ENCODE measurements around the gene RAPGEF2. TPM values are rescaled to one million over a fixed set of nuclear protein-coding genes. Genes with fewer than 3 reads are reported as not detected.

The RAPGEF2 gene
- total and polyA plus RNA-seq, 2 donors (not counting 3 experiments of a cell fraction or from before 2014, with no cell fraction given): 28.7 to 55.2 TPM

DNA sequence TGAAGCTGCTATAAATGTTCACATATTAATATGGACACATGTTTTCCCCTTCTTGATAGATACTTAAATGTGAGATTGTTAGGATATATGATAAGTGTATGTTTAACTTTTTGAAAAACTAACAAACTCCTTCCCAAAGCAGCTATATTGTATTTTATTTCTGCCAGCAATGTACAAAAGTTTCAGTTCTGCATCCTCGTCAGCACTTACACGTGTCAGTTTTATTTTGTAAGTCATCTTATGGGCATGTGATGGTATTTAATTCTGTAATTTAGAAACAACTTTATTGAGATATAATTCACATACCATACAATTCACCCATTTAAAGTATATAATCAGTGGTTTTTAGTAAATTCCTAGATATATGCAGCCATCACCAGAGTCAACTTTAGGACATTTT is 31.6 kb downstream of the RAPGEF2 start:
- H3K36me3 ChIP-seq (ENCODE audit: control insufficient read depth in 2 of 2, extremely low read depth in 1 of 2, insufficient read depth in 2 of 2, low read length in 2 of 2): no peaks in the 10 kb centered on the region
- H3K27me3 ChIP-seq (ENCODE audit: control insufficient read depth in 2 of 2, insufficient read depth in 2 of 2, low read length in 2 of 2): no peaks in the 10 kb centered on the region
- H3K9ac ChIP-seq (replicated peaks; ENCODE audit: extremely low read depth, insufficient read depth, low read length): no peak overlapping the region
- H3K4me3 ChIP-seq (replicated peaks in 1 of 3; ENCODE audit: insufficient read depth in 1 of 3, low read depth in 1 of 3, low read length in 3 of 3): no peak overlapping the region
- H4K20me1 ChIP-seq (replicated peaks; ENCODE audit: control insufficient read depth, extremely low read depth, insufficient read depth, low read length): peaks cover 8% of the 10 kb centered on the region
- H3K27ac ChIP-seq (ENCODE audit: insufficient read depth, low read depth, low read length): no peak overlapping the region
- CTCF ChIA-PET: interaction anchor here (1.3 kb wide), 1 partner anchor 23 kb away, joined by 3 read pairs; no protein-coding TSS in a partner anchor
- no TSS peak for BruUV-seq (replicated peaks)
- intact Hi-C loops (cut with micrococcal nuclease): no loop called here
- no peak overlapping the region for H3K4me2 ChIP-seq (ENCODE audit: insufficient read depth, low read length)
- TF ChIP-seq FOS (IDR thresholded peaks at IDR 0.05; ENCODE audit: borderline replicate concordance, insufficient read depth, low read length) (no peak), POLR2AphosphoS5 (IDR thresholded peaks at IDR 0.05; ENCODE audit: insufficient read depth, low read depth, low read length) (no peak), POLR2A (IDR thresholded peaks at IDR 0.05; ENCODE audit: low read depth, low read length) (no peak), JUN (IDR thresholded peaks at IDR 0.05; ENCODE audit: borderline replicate concordance, insufficient read depth, insufficient read length, low read depth) (no peak), MYC (IDR thresholded peaks at IDR 0.05; ENCODE audit: low read depth, low read length) (no peak), GATA2 (IDR thresholded peaks at IDR 0.05; ENCODE audit: insufficient read depth, insufficient read length, low read depth, low read length) (no peak), EZH2 (IDR thresholded peaks at IDR 0.05; ENCODE audit: borderline replicate concordance, low read depth, low read length, severe bottlenecking) (no peak)
- TF ChIP-seq, protein P1, sequence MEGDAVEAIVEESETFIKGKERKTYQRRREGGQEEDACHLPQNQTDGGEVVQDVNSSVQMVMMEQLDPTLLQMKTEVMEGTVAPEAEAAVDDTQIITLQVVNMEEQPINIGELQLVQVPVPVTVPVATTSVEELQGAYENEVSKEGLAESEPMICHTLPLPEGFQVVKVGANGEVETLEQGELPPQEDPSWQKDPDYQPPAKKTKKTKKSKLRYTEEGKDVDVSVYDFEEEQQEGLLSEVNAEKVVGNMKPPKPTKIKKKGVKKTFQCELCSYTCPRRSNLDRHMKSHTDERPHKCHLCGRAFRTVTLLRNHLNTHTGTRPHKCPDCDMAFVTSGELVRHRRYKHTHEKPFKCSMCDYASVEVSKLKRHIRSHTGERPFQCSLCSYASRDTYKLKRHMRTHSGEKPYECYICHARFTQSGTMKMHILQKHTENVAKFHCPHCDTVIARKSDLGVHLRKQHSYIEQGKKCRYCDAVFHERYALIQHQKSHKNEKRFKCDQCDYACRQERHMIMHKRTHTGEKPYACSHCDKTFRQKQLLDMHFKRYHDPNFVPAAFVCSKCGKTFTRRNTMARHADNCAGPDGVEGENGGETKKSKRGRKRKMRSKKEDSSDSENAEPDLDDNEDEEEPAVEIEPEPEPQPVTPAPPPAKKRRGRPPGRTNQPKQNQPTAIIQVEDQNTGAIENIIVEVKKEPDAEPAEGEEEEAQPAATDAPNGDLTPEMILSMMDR (IDR thresholded peaks at IDR 0.05; ENCODE audit: extremely low read depth in 1 of 2, insufficient read depth in 1 of 2, low read depth in 1 of 2, low read length in 2 of 2): no peak
- TF ChIP-seq, protein P2, sequence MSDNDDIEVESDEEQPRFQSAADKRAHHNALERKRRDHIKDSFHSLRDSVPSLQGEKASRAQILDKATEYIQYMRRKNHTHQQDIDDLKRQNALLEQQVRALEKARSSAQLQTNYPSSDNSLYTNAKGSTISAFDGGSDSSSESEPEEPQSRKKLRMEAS (IDR thresholded peaks at IDR 0.05; ENCODE audit: insufficient read depth, insufficient read length): no peak
- no peaks in the 10 kb centered on the region for H3K9me3 ChIP-seq (replicated peaks; ENCODE audit: control insufficient read depth, insufficient read depth, low read length)
- no peak overlapping the region for H2AFZ ChIP-seq (ENCODE audit: low read depth, low read length)
- peaks cover 65% of the 10 kb centered on the region for H3K79me2 ChIP-seq (ENCODE audit: control insufficient read depth, insufficient read depth, low read length)
- DNase-seq (ENCODE audit: low read depth, low spot score): no peak
- no peak for FAIRE-seq
- dilution Hi-C loops (cut with MboI; ENCODE audit: extremely low pct_ligation_motif_present, low sequenced_read_pairs): no loop called here
- POLR2A ChIA-PET: no interaction called here
- peaks cover 6% of the 10 kb centered on the region for H3K4me1 ChIP-seq (ENCODE audit: control insufficient read depth, extremely low read depth, insufficient read depth, low read length)
- H3K9me1 ChIP-seq (replicated peaks; ENCODE audit: control insufficient read depth, extremely low read depth, insufficient read depth, low read length): no peaks in the 10 kb centered on the region
